22Rv1 (cell line): Measurements from ENCODE around the gene GRIP2.

Experiments
- CTCF ChIP-seq: fragments of 450-650 bp; IDR thresholded peaks from 2 replicates; pipeline ENCODE4 v1.5.1; 2017; ENCODE audit warnings: mild to moderate bottlenecking
- ZFX ChIP-seq: fragments of 450-650 bp; IDR thresholded peaks from 2 replicates; pipeline ENCODE4 v1.6.1; 2017; ENCODE audit warnings: antibody characterized with exemption, borderline replicate concordance

GRCh38 chr3:14489641-14490040 is 50.5 kb downstream of the GRIP2 start:
- TF ChIP-seq CTCF (no peak), ZFX (no peak)
